ENCODE data around the gene TELO2.

The TELO2 gene

DNA sequence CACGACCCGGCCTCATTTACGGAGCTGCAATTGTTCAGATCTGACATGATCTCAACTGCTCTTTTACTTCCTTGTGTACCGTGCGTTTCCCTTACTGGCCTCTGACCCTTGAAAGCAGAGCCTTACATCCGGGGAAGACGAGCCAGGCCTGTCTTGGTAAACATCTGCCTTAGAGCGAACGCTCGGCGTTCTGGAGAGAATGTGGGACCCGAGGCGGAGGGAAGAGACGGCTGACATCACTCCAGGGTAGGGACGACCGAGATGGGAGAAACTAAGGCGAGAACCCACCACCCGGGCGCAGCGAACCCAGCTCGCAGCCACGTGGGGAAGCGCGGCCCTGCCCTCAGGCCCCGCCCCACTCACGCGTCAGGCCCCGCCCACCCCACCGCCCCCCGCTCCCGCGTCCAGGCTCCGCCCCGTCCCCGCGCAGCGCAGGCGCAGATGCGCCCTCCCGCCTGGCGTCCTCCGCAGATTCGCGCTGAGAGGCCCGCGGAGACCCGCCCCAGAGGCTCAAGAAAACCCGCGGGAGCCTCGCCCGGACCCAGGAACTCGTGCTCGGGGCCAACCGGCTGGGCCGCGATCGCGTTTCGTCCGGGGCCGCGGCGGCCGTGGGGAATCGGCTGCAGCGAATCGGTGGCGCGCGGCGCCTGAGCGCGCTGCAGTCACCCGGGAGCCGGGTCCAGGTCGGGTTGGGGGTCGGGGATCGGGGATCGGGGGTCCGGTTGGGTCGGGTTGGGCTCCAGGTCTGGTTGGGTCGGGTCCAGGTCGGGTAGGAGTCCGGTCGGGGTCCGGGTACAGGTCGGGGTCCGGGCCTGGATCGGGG, at the start of gene TELO2:
Gene TELO2, plus strand, starts transcription at position 438 of the 823 bp plus-strand sequence. CDS start 922 bp downstream, outside the sequence.
- DNase-seq (ENCODE audit: low read depth), result peak; percentile 82

DNA sequence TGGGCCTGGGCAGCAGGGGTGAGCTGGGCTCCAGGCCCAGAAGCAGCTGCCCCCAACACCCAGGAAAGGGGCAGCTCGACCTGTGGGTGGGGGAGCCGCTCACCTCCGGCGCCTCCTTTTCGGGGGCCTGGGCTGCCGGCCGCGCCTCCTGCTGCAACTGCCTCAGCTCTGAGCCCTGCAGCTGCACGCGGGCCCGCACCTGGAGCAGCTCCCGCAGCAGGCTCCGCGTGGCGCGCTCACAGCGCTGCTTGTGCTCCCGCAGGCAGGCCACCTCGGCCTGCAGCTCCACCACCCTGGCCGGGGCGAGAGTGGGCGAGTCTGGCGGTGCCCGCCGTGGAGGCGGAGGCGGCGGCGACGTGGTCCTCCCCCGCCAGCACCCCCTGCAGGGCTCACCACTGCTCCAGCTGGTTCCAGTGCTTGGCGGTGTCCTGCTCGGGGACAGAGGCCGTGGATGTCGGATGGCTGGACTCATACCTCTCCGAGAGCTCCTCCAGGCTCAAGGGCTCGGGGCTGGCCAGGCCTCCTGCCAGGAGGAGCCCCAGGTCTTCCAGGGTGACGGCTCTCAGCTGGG, 49.7 kb upstream of the TELO2 start:
- no peak for DNase-seq (ENCODE audit: low read depth)

- DNase-seq (ENCODE audit: low read depth), result no peak
Observed at GRCh38 chr16:1443980-1444729, 49.0 kb upstream of the TELO2 start, which contains the start of gene CCDC154. Gene CCDC154, minus strand, starts transcription at chr16:1444556. Its CDS starts 234 bp downstream, at chr16:1444322.

DNA sequence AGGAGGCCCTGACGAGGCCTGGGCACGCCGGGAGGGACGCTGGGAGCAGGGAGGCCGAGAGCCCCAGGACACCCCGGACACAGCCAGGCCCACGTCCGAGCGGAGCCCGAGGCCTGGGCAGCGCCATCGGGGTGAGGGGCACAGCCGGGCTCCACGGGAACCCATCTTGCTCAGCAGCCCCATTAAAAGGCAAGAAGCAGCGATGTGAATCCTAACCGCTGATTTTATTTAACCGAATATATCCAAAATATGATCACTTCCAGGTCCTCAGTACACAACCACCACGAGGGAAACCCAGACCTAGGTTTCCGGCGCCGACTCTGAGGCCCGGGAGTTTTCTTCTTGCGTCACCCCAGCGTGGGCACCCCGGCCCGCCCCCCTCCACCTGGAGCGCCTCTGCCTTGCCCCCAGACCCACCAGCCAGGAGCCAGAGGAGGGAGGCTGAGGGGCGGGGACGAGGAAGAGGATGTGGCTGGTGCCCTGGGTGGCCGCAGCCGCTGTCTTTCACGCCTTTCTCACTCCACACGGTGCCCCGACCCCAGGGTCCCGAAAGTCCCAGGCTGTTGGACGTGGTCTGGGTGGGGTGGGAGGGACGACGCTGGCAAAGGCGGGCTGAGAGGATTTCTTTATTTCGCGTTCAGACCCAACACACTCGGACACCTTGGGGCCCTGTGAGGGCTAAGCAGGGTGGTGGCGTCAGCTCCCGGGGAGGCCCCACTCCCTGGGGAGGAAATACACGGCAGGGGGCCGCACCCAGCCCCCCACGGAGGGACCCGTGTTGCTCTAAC, 48.2 kb upstream of the TELO2 start:
- DNase-seq (ENCODE audit: low read depth), result no peak

DNA sequence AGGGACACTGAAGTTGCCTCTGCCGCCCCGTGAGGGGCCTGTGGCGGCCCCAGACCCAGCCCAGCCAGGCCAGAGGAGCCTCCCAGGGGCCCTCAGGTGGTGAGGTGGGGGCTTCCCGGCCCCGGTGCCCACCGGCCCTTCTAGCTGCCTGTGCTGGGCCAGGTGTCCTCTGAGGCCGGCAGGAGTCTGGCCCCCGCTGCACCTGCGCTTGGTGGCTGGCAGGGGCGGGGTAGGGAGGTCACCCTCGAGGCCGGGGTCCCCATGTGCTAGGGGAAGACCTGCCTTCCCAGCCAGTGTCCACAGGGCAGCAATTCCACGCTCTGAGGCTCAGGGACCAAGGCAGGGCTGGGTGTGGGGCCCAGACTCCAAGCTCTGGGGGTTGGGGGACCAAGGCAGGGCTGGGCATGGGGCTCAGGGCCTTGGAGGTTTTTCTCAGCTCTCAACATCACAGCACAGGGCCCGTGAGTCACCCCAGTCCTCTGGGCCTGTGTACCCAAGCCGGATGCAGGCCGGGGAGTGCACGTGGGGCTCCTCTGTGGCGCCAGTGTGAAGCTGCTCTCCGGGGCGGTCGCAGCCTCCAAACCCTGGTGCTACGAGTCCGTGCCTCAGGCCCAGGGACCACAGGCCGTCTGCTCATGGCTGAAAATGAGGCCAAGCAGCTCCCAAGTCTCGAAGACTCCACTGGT, 47.5 kb upstream of the TELO2 start:
- no peak for DNase-seq (ENCODE audit: low read depth)

DNA sequence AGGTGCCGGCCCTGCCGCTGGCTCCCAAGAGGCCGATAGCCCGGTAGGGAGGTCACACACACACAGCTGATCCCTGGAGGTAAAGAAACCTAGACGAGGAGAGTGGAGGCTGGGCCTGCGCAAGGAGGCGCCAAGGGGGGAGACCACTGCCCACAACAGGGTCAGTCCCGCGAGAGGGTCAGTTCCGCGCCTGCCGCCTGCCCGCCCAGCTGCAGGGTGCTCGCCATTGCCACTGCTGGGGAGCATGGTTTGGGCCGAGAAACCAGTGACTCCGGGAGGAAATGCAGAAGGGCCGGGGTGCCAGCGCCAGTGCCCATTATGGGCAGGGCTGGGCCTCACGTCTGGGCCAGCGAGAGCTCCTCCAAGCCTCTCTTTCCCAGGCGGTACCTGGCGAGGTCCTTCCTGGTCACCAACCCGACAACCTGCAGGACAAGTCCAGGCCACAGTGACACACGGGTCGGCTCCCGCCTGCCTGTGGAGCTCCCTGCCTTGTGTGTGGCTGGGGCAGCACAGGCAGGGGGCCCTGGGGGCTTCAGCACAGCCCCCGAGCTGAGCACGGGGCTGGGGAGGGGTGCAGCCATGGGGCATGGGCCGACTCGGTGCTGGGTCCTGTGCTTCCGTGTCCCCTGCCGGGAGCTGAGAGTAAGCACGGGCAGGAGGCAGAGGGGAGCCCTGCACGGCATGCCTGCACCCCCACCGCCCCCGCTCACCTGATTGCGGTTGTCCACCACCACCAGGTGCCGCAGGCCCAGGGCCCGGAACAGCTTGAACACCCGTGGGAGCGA, 46.7 kb upstream of the TELO2 start:
- no peak for DNase-seq (ENCODE audit: low read depth)

DNA sequence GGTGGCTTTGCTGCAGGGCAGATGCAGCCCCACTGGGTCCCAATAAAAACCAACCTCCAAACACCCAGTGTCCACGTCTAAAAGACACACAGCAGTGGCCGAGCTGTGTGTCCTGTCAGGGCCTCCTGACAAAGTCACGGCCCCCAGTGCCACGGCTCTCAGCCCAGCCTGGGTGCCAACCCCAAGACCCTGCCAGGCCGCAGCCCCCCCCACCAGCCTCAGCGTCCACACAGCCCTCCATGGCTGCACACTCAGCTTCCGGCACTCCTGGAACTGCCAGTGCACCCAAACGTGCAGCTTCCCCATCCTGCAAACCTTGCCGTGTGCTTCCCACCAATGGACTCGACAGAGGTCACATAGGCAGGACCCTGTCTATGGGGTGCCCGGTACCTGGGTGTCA, 45.2 kb upstream of the TELO2 start:
- no peak for DNase-seq (ENCODE audit: low read depth)

DNA sequence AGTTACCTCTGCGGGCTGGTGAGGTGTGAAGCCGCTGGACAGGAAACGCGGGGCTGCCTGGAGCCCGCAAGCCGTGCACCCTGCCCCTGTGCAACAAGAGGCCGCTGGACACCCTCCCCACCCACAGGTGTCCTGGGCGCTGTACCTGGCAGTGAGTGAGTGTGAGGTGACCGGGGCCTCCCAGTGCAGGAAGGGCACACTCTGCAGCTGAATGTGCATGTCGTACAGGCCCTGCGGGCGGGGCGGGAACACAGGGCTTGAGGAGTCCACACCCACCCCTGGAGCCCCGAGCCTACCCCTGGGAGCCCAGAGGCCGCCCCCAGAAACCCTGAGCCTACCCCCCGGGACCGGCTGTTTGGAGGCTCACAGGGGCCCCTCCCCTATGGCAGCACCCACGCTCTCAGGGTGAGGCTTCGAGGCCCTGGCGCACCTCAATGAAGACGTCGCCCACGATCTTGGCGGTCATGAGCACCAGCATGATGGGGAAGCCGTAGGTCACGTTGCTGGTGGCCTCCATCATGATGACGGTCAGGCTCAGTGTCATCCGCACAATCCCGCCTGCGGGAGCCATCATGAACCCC, 44.5 kb upstream of the TELO2 start:
- DNase-seq (ENCODE audit: low read depth), result no peak

GRCh38 chr16:1449201-1449788, 43.9 kb upstream of the TELO2 start:
- DNase-seq (ENCODE audit: low read depth), result no peak

- no peak for DNase-seq (ENCODE audit: low read depth)
Observed at GRCh38 chr16:1450218-1450617, 42.9 kb upstream of the TELO2 start.

GRCh38 chr16:1450841-1451240, 42.3 kb upstream of the TELO2 start:
- no peak for DNase-seq (ENCODE audit: low read depth)

GRCh38 chr16:1451702-1452392, 41.3 kb upstream of the TELO2 start:
- DNase-seq (ENCODE audit: low read depth), result no peak

DNA sequence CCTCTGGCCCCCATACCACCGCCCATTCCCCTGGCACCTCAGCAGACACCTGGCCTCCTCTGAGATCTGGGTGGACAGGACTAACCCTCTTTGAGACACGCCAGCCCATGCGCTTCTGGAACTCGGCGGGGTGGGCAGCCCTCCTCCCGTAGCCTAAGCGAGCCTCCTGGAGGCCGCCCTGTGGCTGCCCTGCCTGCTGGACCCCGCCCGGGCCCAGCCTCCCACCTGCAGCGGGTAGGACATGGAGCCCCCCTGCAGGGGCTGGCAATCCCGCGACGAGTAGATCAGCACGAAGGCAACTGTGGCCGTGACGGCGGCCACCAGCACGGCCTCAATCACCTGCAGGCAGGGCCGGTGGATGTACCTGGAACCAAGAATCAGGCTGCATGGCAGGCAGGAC, 40.6 kb upstream of the TELO2 start:
- no peak for DNase-seq (ENCODE audit: low read depth)

DNA sequence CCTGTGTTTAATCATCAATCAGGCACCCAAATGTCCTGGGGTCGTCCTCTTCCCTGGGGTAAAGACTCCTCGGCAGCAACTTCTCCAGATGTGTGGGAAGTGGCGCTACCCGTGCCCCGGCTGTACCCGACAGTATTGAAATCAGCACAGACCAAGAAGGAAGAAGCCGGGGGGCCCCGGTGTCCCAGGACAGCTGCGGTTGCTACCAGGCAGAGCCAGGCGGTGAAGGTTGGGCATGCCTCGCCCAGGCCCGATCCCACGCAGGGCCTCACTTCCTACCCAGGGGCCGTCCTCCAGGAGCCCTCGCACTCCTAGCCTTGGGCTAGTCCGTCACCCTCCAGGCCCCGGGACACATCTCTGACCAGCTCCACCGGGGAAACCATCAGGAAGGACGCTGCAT, 39.8 kb upstream of the TELO2 start:
- DNase-seq (ENCODE audit: low read depth), result no peak

- no peak for DNase-seq (ENCODE audit: low read depth)
Observed at GRCh38 chr16:1454561-1454960, 38.6 kb upstream of the TELO2 start.

GRCh38 chr16:1455190-1456171, 37.7 kb upstream of the TELO2 start:
- no peak for DNase-seq (ENCODE audit: low read depth)

DNA sequence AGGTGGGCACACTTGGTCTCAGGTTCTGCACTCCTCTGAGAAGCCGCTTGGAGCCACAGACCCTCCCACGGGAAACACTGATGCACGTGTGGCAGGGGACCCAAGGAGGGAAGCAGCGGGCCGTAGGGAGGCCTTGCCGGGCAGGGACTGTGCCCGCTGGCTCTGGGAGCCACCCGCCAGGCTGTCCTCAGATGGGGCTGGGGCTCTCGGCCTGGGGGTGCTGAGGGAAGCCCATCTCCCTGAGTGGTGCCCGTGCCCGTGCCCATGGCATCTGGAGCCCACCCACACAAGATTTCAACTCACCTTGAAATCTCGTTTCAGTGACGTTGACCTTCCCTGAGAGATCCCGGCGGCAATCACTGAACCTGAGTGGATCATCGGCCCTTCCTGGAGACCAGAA, 36.2 kb upstream of the TELO2 start:
- DNase-seq (ENCODE audit: low read depth), result no peak
